GF-D8 (cell line): ENCODE results near the gene DIP2B.
"Not testable (repeated sequence)": the region's sequence is repeated elsewhere in the genome, so short reads cannot be mapped to it uniquely, and the experiment has no call there.

ENCODE experiments used
- DNase-seq: peaks from one replicate; lab custom pipeline; 2025; lab: John Stamatoyannopoulos, UW

DIP2B gene

DNA sequence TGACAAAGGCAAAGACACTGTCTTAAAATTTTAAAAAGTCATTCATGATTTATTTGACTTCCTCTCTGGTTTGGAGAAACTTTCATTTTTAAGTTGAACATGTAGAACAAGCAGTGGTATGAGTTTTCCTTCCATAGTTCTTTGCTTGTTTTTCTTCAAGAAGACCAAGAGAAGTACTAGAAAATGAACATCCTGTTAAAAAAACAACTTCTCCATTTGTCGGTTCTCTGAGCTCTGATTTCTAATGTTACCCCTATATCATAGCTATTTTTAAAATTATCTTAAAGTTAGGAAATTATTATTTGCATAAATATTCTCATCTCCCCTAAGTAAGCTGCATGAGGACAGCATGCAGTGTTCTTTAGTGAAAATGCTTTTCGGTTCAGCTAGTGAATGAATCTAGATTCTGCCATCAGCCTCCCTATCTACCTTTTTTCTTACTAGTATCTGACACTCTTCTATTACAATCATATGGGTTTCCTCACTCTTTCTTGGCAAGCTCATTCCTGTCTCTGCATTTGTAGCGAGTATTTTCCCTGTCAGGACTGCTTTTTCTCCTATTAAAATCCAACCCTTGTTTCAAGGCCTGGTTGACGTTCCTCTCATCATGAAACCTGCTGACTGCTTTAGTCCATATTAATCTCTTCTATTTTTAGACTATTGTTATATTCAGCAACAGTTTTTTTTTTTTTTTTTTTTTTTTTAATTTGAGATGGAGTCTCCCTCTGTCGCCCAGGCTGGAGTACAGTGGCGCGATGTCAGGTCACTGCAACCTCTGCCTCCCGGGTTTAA lies 15.8 kb downstream of the DIP2B start:
- no peak for DNase-seq

GRCh38 chr12:50521781-50522180 lies 17.0 kb downstream of the DIP2B start:
- DNase-seq = not testable (repeated sequence)

DNA sequence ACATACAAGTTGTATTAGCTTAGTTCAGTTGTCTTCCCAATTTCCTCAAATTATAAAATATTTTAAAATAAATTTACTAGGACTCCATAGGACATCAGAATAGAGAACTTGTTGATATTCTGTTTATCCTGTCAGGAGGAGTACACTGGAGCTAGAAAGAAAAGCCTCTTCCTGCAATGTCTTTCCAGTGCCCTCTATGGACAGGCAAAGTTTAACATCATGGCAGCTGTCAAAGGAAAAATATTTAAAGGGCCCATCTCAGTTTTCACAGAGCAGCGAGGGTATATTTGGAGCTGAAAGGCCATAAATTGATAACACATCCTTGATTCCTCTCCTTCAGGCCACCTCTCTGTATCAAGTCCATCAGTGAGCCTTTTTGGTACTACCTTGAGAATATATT lies 19.0 kb downstream of the DIP2B start:
- DNase-seq = no peak

GRCh38 chr12:50524621-50525020 lies 19.8 kb downstream of the DIP2B start:
- DNase-seq = no peak

DNA sequence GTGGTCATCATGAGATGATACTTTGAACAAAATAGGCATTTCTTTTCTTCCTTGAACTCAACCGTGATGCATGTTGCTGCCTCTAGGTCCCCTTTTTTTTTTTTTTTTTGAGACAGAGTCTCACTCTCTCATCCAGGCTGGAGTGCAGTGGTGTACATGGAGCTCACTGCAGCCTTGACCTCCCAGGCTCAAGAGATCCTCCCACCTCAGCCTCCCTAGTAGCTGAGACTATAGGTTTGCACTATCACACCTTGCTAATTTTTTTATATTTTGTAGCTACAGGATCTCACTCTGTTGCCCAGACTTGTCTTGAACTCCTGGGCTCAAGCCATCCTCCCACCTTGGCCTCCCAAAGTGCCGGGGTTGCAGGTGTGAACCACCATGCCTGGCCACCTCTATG lies 20.6 kb downstream of the DIP2B start:
- no peak for DNase-seq

DNA sequence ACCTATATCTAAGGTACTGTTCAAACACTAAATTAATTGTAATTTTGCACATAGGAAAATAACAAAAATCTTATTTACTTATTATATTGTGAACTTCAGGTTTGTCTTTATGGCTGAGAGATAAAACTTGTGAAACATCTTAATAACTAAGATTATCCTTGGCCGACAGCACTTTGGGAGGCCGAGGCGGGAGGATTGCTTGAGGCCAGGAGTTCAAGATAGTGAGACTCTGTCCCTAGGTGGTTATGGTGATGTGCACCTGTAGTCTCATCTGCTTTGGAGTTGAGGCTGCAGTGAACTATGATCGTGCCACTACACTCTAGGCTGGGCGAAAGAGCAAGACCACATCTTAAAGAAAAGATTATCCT lies 22.6 kb downstream of the DIP2B start:
- DNase-seq = no peak

DNA sequence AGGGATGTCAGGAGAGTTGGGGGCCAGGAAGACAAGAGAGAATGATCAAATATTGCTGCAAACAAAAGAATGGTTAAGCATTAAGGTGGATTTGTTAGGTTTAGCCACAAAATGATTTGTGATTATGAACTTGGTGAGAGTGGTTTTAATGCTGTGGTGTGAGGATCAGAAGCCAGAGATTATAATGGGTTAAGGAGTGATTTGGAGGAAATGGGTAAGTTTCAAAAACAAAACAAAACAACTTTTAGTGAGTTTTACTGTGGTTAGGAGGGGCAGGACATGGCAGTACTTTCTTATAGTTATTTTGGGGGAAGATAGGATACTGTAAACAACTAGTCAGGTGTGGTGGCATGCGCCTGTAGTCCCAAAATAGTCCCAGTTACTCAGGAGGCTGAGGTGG lies 24.0 kb downstream of the DIP2B start:
- no peak for DNase-seq

GRCh38 chr12:50529345-50529744 lies 24.6 kb downstream of the DIP2B start:
- no peak for DNase-seq

DNA sequence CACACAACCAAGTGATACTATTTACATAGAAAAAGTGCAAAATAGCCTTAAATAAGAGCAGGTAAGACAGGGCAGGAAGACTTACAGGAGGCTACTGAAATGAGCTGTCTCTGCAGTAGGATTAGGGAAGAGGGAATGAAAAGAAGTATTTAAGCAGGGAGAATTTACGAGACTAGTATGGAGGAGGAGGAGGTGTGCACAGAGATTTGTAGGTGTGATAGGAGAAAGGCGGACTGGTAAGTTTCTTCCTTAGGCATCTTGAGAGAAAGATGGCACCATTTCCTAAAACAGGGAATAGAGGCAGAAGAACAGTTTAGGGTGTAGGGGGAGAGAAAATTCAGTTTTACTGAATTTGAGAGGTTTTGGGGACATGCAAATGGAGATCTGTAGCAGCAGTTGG lies 25.7 kb downstream of the DIP2B start:
- no peak for DNase-seq

GRCh38 chr12:50533203-50533584 lies 28.4 kb downstream of the DIP2B start:
- no peak for DNase-seq

DNA sequence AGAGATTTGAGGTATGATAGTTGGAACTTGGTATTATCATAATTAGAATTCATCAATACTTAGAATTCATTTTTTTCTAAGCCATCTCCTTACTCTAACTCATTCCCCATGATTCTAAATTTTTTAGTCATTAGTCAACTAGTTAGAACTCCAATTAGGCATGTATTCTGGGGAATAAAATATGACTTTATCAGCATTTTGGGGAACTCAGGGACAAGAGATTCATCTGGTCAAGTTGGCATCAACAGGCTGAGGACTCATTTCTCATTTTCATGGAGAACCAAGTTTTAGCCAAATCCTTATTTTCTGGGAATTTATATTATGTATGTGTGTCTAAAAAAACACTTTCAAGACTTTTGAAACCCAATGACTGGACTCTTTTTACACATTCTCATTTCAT lies 29.2 kb downstream of the DIP2B start:
- no peak for DNase-seq

DNA sequence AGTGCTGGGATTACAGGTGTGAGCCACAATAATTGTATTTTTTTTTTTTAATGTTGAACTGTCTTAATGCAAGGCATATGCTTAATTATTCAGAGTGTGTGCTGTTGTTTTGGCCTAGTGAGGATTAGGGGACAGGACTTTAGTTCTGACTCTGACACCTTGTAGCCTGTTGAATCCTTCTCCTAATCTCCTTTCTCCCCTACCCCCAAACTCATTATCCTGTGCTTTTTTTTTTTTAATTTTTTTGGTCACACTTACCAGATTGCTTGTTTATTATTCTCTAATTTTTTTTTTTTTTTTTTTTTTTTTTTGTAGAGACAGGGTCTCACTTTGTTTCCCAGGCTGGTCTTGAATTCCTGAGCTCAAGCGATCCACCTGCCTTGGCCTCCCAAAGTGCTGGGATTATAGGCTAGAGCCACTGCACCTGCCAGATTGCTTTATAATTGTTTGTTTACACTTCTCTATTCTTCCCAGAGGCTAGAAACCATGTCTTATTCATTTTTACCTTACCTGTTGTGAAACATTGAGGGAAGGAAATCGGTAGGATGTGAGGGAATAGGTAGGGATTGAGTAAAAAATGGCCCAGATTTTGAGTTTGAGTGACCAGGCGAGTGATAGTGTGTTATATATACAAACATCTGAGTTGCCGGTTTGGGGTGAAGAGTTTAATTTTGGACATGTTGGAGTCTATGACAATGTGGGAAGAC lies 32.2 kb downstream of the DIP2B start:
- no peak for DNase-seq

DNA sequence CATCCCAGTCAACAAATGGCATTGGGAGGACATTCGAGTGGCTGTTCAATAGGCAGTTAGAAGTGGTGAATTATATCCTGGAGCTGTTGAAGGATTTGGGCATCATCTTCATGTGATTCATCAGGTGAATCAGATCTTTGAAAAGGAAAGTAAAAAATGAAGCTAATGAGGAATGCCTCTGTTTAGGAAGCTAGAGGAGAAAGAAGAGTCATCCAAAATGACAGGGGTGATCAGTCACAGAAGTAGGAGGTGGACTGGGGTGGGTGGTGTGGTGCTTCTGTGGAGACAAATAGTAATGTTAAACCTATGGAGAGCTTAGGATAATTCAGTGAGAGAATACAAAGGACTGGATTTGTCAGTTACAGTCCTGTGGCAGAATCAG lies 32.7 kb downstream of the DIP2B start:
- DNase-seq = no peak

GRCh38 chr12:50538182-50538581 lies 33.4 kb downstream of the DIP2B start:
- no peak for DNase-seq

DNA sequence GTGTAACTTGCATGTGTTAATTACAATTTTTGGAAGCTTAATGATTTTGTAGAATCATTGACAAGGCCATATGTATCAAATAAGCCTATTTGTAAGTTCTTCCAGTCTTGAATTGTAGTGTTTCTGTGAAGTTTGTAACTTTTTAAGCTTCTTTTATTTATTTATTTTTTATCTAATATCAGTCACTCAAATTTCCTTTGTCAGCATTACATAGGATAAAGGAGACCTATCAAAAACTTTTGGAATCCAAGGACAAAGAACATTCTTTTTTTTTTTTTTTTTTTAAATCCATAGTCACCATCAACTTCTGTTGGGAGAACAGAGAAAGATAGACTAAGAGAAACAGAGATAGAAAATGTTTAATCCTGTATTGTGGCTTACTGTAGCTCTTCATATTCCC lies 36.4 kb downstream of the DIP2B start:
- no peak for DNase-seq

- no peak for DNase-seq
Observed at GRCh38 chr12:50542448-50542847, 37.7 kb downstream of the DIP2B start.

DNA sequence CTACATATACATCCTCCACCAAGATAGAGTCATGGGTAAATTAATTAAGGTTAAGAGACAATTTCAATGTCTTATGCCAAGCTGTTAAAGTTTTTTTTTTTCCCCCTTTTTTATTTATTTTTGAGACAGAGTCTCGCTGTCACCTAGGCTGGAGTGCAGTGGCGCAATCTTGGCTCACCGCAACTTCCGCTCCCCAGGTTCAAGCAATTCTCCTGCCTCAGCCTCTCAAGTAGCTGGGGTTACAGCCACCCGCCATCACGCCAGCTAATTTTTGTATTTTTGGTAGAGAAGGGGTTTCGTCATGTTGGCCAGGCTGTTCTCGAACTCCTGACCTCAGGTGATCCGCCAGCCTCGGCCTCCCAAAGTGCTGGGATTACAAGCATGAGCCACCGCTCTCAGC lies 38.4 kb downstream of the DIP2B start:
- DNase-seq = not testable (repeated sequence)

GRCh38 chr12:50545213-50545612 lies 40.4 kb downstream of the DIP2B start:
- no peak for DNase-seq

DNA sequence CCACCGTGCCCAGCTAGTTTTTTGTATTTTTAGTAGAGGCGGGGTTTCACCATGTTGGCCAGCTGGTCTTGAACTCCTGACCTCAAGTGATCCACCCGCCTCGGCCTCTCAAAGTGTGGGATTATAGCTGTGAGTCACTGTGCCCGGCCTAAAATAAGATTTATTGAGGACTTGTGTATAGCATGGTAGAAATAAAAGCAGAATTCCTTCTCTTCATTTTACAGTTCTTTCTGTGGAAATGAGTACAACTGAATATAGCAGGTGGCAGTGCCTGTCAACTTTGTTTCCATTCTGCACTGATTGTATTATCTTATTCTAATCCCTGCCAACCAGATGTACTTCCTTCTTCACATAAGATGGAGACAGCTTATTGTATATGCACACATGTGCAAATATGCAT lies 41.0 kb downstream of the DIP2B start:
- no peak for DNase-seq

DNA sequence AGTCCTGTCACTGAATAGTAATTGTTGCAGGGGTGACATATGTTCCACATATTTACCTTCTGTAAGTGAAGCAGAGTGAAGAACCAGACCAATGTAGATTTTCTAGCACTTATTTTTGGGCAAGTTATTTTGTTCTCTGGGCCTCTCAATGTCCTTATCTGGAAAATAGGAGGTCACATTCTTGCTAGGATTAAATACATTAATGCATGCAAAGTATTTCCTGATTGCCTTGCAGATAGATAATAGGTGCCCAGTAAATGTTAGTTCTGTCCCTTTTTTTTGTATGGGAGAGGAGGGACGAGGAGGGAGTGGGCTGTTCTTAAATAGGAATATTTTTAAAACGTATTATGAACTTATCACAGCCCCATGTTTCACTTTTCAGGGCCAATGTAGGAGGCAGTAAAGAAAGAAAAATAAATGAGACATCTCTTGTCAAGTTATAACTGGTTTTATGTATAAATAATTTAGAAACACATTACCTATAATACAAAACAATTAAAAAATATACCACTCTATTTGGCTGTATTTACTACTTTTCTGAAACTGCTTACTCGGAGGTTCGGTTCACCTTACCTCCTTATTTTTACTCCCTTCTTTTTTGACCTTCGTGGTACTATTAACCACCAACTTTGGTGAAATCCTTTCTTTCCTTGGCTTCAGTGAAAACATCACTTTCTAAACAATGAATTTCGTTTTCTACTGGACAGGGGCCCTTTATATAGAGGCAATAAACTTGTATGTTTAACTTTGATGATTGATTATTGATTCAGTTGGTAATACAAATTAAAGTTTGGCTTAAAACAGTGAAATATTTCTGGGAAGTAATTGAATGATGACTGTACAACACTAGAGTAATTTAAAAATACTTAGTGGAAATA lies 41.9 kb downstream of the DIP2B start:
- DNase-seq = no peak

DNA sequence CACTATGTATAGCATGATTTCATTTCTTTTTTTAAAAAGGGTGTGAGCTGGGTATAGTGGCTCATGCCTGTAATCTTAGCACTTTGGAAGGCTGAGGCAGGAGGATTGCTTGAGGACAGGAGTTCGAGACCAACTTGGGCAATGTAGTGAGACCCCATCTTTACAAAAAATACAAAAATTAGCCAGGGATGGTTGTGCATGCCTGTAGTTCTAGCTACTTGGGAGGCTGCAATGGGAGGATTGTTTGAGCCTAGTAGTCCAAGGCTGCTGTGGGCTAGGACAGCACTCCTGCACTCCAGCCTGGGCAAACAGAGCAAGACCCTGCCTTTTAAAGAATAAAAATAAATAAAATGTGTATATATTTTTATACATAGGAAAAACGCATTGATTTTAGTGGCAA lies 43.0 kb downstream of the DIP2B start:
- DNase-seq = no peak

GRCh38 chr12:50549885-50550284 lies 45.1 kb downstream of the DIP2B start:
- DNase-seq = no peak
